Measurements from ENCODE around the gene LCE5A.
"Not testable (repeated sequence)": the region's sequence is repeated elsewhere in the genome, so short reads cannot be mapped to it uniquely, and the experiment has no call there.

The LCE5A gene, protein sequence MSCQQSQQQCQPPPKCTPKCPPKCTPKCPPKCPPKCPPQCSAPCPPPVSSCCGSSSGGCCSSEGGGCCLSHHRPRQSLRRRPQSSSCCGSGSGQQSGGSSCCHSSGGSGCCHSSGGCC

DNA sequence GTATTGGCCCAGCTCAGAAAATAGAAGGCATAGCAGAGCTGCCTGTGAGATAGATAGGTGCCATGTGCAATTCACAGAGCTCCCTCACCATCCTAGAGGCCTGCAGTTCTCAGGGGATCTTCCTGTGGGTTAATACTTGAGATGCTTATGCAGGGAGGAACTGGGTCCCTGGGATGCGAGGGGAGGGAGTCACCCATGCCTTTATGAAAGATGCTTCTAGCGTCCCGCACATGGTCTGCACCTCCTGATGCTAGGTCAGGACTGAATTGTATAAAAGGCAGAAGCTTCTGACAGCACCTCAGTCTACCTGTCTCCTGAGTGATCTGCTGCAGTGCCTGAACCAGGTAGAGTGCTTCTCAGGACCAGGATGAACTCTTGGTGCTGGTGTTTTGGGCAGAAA lies at the start of gene LCE5A:
Gene LCE5A (plus strand): TSS at position 301 of the 400 bp plus-strand sequence. CDS start 732 bp downstream, outside the sequence.
- no peak for DNase-seq

- DNase-seq, result peak; percentile 60 to 65
Observed at GRCh38 chr1:152461544-152461943, 49.1 kb upstream of the LCE5A start.

DNA sequence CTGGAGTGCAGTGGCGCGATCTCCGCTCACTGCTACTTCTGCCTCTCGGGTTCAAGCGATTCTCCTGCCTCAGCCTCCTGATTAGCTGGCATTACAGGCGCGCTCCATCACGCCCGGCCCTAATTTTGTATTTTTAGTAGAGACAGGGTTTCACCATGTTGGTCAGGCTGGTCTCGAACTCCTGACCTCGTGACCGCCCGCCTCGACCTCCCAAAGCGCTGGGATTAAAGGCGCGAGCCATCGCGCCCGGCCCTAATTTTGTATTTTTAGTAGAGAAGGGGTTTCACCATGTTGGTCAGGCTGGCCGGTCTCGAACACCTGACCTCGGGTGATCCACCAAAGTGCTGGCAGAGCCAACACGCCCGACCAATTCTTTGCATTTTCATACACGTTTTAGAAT lies 48.0 kb upstream of the LCE5A start:
- no peak for DNase-seq

DNA sequence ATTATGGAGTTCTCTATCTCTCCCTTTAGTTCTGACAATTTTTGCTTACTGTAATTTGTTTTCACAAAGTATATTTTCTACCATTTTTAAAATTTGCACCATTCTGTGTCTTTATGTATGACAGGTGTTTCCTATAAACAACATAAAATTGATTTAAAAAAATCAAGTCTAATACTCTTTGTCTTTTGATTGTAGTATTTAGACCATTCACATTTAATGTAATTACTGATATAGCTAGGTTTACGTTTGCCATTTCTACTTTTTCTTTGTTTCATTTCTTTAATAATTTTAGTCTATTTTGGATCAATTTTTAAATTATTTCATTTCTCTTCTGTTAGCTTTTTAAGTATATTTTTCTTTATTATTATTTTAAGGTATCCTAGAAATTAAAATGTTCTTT lies 44.4 kb upstream of the LCE5A start:
- DNase-seq, result no peak

DNA sequence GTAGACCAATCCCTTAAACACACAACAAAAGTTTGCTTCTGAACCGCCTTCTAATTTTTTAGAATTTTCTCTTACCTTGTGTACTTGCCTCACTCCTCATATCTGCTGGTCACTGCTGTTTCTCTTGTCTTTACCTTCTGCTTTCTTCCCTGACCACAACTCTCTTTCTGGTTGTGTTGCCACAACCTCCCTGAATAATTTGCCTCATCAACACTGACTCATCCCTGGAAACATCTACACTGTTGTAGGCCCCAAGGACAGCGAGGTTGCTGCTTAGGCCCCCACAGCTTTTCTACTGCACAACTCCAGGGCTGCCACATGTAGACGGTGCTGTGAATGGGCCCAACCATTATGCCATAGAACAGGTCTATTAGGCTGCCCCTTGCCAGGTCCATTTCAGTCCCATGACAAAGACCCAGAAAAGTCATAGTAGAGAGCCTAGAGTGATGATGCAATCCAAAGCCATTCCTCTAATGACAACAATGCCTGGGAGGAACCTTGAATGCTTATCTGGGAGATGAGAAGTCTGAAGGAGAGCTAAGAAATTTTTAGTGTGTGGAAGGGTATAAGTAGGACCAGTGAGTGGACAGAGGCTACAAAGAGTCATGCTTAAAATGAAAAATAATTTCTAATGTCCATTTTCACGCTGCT lies 36.6 kb upstream of the LCE5A start:
- DNase-seq, result no peak

DNA sequence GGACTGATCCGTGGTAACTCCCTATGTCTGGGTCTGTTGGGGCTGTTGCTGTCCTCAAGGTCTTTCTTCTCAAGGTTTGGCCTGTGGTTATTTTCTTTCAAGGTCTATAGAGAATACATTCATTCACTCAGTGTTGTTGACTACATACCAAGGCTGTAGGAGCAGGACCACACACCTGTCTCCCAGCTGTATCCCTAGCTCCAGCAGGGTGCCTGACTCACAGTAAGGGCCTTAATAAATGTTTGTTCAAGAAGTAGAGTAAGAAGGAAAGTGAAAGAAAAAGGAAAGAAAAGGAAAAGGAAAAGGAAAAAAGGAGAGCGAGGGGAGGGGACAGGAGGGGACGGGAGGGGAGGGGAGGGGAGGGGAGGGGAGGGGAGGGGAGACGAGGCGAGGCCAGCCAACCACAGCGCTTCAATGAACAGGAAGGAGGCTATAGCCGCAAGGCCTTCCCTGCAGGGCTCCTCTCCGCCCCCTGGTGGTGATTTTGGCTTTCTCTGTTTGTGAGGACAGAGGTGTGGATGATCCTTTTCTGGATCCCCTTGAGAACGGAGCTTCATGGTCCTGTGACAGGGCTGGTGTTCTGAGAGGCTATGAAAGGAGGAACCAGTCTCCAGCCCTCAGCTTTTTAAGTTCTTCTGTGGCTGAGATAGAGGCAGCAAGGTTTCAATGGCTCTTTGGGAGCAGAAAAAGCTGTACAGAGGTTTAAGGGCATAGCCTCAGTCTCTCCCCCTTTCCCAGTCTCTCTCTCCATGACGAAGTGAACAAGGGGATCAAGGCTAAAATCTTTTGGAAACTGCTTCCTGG lies 30.6 kb upstream of the LCE5A start:
- DNase-seq, result peak; percentile 72 to 77

- DNase-seq, result no peak
Observed at GRCh38 chr1:152481869-152482664, 28.5 kb upstream of the LCE5A start.

- DNase-seq, result no peak
Observed at GRCh38 chr1:152486400-152487006, 24.1 kb upstream of the LCE5A start.

GRCh38 chr1:152487871-152488270 lies 22.7 kb upstream of the LCE5A start:
- no peak for DNase-seq

- not testable (repeated sequence) for DNase-seq
Observed at GRCh38 chr1:152491537-152491936, 19.1 kb upstream of the LCE5A start.

GRCh38 chr1:152495066-152495675 lies 15.4 kb upstream of the LCE5A start:
- peak; percentile 28 to 31 for DNase-seq

DNA sequence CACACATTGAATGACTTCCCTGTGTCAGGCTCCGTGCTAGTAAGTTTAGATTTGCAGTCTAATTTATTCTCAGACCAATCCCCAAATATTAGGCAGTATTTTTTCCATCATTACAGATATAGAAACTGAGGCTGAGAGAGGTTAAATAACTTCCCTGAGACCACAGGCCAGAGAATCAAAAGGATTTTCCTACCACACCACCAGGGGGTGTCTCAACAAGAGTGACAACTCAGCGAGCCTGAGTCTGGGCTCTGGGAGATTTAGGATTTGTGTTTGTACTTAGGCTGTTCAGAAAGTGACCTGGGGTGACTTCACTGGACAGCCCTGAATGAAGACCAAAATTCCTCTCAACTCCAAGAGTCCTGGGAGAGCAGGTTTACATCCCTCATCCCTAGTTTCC lies 13.3 kb upstream of the LCE5A start:
- no peak for DNase-seq

- DNase-seq, result no peak
Observed at GRCh38 chr1:152501704-152502103, 8.9 kb upstream of the LCE5A start.

GRCh38 chr1:152502496-152503180 lies 8.0 kb upstream of the LCE5A start:
- DNase-seq, result no peak

DNA sequence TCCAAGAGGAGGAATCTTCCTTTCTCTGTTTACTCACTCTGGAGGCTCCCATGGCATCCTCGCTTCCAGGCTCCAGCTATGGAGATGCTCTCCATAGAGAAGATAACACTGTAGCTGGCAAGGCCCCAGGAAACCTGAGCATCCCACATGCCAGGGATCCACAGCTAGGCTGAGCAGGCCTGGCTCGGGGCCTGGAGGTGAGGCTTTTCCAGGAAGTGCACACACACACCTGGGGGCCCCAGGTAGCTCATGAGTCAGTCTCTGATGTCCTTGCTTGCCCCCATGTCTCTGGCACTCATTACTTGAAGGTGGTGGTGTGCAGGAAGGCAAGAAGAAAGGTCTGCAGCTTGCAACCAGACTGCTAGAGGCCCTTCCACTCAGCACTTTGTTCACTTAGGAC lies 5.5 kb upstream of the LCE5A start:
- DNase-seq, result no peak

- no peak for DNase-seq
Observed at GRCh38 chr1:152506899-152507498, 3.6 kb upstream of the LCE5A start.

DNA sequence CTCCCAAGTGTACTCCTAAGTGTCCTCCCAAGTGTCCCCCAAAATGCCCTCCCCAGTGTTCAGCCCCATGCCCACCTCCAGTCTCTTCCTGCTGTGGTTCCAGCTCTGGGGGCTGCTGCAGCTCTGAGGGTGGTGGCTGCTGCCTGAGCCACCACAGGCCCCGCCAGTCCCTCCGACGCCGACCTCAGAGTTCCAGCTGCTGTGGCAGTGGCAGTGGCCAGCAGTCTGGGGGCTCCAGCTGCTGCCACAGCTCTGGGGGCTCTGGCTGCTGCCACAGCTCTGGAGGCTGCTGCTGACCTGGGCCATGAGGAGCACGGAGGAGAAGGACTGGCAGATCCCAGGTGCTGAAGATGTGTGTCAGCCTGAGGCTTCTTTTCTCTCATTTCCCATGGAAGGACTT lies 993 bp downstream of the LCE5A start:
- DNase-seq, result no peak

DNA sequence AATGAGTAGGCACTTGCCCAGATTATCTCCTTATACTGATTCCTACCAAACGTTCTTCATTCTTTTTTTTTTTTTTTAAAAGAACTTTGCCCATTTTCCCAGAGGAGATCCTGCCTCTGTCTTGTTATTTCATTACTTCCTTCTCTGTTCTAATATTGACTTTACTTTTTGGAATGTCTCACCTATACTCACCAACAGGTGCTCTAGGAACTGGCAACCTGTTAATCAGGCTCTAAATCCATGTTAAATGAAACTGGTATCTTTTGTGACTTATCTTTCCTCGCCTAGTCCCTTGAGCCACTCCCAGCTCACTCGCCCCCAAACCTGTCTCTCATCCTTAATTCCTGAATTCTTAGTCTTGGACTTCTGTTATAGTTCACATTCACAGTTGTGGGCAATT lies 2.5 kb downstream of the LCE5A start:
- no peak for DNase-seq

GRCh38 chr1:152514715-152515433 lies 4.3 kb downstream of the LCE5A start:
- no peak for DNase-seq

DNA sequence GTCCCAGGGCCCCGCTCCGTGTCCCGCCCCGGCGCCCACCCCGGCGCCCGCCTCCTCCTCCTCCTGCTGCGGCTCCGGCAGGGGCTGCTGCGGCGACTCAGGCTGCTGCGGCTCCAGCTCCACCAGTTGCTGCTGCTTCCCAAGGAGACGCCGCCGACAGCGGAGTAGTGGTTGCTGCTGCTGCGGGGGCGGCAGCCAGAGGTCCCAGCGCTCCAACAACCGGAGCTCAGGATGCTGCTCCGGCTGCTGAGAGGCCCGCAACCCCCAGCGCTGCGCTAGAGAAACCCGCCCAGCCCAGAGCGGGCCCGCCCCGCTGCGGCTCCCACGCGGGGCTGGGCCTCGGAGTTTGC lies 4.8 kb downstream of the LCE5A start:
- peak in 1 of 2 donors; percentile 3 for DNase-seq

DNA sequence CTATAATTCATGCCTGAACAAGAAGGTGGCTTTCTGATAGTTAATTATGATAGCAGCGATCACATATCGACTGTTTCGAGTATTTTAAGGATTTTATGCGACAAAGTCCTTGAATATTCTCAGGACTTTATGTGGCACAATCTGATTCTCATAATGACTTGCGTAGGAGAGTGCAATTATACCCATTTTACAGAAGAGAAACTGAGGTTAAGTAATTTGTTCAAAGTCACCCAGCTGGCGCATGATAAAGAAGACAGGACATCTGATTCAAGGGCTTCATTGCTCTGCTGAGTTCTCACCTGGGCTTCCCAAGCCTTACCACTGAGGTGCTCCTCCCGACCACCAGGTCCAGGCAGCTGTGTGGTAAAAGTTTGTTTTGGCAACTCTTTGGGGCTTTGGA lies 5.5 kb downstream of the LCE5A start:
- DNase-seq, result no peak
